Central memory CD8-positive, alpha-beta T cell (primary cell): ENCODE data around the gene GRIN3A.

Experiments
- ATAC-seq: fragments of 150-1000 bp; cut with Tn5 transposase; replicated peaks from 2 replicates; pipeline ENCODE4 v1.10.0; 2022; ENCODE audit warnings: mild to moderate bottlenecking, moderate FRiP score, moderate number of reproducible peaks; ENCODE audit not compliant: poor library complexity, severe bottlenecking; ENCODE audit errors: extremely low read depth
- DNase-seq, 2 donors: peaks; one replicate each; pipeline ENCODE4 v3.0.0; 2021; ENCODE audit warnings: low spot score in 2 of 2
- H3K27ac Mint-ChIP-seq: one replicate; pipeline ENCODE4 v1.8.0; 2022; ENCODE audit warnings: low read depth, mild to moderate bottlenecking, moderate library complexity, mixed read lengths
- H3K27me3 Mint-ChIP-seq: one replicate; pipeline ENCODE4 v1.8.0; 2022; ENCODE audit warnings: mixed read lengths
- H3K36me3 Mint-ChIP-seq: one replicate; pipeline ENCODE4 v1.8.0; 2022; ENCODE audit warnings: mild to moderate bottlenecking, moderate library complexity, mixed read lengths; ENCODE audit not compliant: insufficient read depth
- H3K4me1 Mint-ChIP-seq: one replicate; pipeline ENCODE4 v1.8.0; 2022; ENCODE audit warnings: mixed read lengths
- H3K4me3 Mint-ChIP-seq: one replicate; pipeline ENCODE4 v1.8.0; 2022; ENCODE audit warnings: mild to moderate bottlenecking, moderate library complexity, mixed read lengths
- H3K9me3 Mint-ChIP-seq: one replicate; pipeline ENCODE4 v1.8.0; 2022; ENCODE audit warnings: mixed read lengths

Gene GRIN3A

DNA sequence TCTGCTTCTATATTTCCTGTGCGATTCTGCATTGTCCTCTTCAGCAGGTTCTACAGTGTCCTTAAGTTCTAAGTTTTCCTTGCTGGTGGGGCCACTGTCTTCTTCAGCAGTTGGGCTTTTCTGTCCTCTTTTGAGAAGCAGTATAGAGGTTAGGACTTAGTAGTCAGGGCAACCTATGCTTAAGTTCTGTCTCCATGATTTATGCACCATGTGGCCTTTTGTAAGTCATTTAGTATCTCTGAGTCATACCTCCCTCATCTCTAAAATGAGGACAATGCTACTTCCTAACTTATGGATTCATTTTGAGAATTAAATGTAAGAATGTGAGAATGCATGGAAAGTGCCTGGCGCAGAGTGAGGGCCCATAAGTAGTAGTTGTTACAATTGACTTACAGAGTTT is 46.8 kb downstream of the GRIN3A start:
- Mint-ChIP-seq H3K36me3 (no peaks in the 10 kb centered on the region), H3K27ac (no peak overlapping the region), H3K9me3 (no peaks in the 10 kb centered on the region), H3K27me3 (no peaks in the 10 kb centered on the region), H3K4me1 (no peaks in the 10 kb centered on the region), H3K4me3 (no peak overlapping the region)
- DNase-seq (no peak), ATAC-seq (no peak)

DNA sequence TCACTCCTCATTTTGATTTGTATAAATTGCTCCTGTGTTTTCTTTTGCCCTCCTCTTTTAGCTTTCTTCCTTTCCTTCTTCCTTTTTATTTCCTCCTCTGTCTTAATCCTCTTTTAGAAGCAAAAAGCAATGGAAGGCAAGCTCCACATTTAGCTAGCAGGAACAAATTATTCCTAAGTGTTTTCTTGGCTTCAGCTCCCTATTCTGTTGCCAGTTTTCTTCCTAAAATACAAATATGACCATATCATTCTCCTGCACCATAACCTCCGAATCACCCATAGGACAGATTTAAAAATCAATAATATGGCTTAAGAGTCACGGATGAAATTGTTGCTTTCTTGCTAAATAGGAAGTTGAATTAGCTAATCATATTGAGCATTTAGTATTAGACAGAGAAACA is 49.4 kb downstream of the GRIN3A start:
- Mint-ChIP-seq H3K36me3 (no peaks in the 10 kb centered on the region), H3K9me3 (no peaks in the 10 kb centered on the region), H3K27ac (no peak overlapping the region), H3K4me3 (no peak overlapping the region), H3K27me3 (no peaks in the 10 kb centered on the region), H3K4me1 (no peaks in the 10 kb centered on the region)
- ATAC-seq (no peak), DNase-seq (no peak)

DNA sequence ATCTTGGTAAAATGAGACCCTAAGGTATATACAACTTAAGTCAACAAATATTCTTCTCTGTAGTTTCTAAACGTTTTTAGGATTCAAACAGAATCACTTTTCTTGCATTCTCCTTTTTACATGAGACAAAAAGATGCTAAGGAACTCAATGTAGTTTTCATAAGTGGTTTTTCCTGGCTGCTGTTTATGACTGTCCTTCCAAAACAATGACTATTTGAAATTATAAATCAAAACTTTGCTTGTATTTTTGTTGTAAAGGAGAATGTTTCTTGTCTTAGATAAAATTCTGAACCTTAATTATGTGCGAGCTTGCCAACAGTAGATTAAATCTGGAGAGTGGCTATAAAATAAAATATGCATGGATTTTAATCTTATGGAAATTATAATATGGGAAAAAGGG is 53.8 kb downstream of the GRIN3A start:
- no peak overlapping the region for H3K27ac Mint-ChIP-seq
- no peaks in the 10 kb centered on the region for H3K27me3 Mint-ChIP-seq
- H3K4me3 Mint-ChIP-seq = no peak overlapping the region
- no peak for ATAC-seq
- no peaks in the 10 kb centered on the region for H3K9me3 Mint-ChIP-seq
- no peaks in the 10 kb centered on the region for H3K36me3 Mint-ChIP-seq
- DNase-seq = no peak
- H3K4me1 Mint-ChIP-seq = no peaks in the 10 kb centered on the region

DNA sequence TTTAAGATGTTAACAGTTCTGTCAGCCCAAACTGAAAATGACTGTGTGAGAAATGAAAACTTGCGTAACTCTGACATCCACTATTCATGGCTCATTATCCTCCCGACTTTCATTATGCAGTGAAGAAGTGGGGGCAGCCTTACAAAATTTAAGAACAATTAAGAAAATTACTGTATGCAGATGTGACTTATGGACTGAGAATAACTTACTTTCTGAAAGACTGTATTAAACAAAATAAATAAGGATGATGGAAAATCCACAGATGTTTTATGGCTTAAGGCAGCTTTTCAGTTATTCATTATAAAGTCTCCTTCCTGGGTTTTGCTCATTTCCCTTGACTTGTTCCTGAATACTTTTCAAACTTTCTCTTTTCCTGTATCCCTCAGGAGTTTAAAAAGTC is 55.2 kb downstream of the GRIN3A start:
- ATAC-seq (no peak), DNase-seq (no peak)
- Mint-ChIP-seq H3K9me3 (no peaks in the 10 kb centered on the region), H3K4me3 (no peak overlapping the region), H3K27me3 (no peaks in the 10 kb centered on the region), H3K36me3 (no peaks in the 10 kb centered on the region), H3K4me1 (no peaks in the 10 kb centered on the region), H3K27ac (no peak overlapping the region)

DNA sequence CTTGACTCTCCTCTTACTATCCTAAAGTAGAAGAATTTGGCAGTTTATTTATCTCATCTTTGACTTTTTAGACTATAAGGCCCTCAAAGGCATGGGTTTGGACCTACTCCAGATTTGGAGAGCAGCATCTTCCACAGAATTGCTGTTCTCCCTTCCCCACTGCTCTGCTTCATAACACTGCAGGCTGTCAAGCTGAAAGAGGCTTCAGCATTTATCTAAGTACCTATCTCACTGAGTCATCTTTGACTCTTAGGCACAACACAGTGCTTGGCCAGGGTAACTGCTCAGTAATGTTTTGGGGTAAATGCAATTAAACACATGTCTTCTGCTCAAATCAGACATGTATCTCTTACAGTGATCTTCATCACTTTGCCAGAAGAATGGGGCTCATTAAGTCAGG is 60.6 kb downstream of the GRIN3A start:
- no peaks in the 10 kb centered on the region for H3K9me3 Mint-ChIP-seq
- DNase-seq (no peak), ATAC-seq (no peak)
- H3K4me3 Mint-ChIP-seq = no peak overlapping the region
- H3K36me3 Mint-ChIP-seq = no peaks in the 10 kb centered on the region
- no peaks in the 10 kb centered on the region for H3K27me3 Mint-ChIP-seq
- H3K27ac Mint-ChIP-seq = no peak overlapping the region
- no peaks in the 10 kb centered on the region for H3K4me1 Mint-ChIP-seq

DNA sequence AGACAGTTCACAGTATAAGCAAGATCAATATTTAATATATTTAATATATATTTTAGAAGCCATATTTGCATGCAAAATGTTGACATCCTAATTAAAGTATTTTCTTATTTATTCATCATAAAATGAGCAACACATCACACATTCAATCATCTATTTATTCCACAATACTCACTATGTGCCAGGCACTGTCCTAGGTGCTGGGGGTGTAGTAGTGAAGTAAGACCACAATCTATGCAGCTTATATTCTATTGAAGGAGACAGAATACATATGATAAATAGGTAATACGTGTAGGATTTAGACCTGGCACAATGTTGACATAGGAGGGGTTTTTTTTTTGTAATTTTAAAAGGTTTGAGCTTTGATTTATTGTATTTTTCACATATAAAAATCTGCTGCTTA is 63.1 kb downstream of the GRIN3A start:
- no peaks in the 10 kb centered on the region for H3K36me3 Mint-ChIP-seq
- ATAC-seq = no peak
- no peak overlapping the region for H3K27ac Mint-ChIP-seq
- no peak overlapping the region for H3K4me3 Mint-ChIP-seq
- H3K9me3 Mint-ChIP-seq = no peaks in the 10 kb centered on the region
- DNase-seq = no peak
- no peaks in the 10 kb centered on the region for H3K27me3 Mint-ChIP-seq
- H3K4me1 Mint-ChIP-seq = no peaks in the 10 kb centered on the region

DNA sequence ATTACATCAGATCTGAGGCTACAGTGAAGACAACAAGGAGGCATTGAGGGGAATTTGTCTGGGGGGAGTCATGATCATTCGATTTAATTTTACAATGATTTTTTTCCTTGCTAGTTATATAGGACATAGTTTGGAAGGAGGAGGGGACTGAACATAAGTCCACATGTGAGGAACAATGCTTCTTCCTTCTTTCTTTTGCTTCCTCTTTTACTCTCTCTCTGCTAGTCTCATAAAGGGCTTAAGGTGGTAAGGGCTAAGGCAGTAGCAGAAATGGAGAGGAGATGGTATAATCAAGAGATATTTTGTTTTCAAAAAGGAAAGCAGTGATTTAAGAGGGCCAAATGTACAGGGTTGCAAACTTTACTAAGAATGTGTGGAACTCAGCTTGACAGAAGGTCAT is 64.3 kb downstream of the GRIN3A start:
- no peaks in the 10 kb centered on the region for H3K4me1 Mint-ChIP-seq
- no peak for DNase-seq
- H3K4me3 Mint-ChIP-seq = no peak overlapping the region
- ATAC-seq = no peak
- H3K9me3 Mint-ChIP-seq = no peaks in the 10 kb centered on the region
- no peak overlapping the region for H3K27ac Mint-ChIP-seq
- H3K36me3 Mint-ChIP-seq = no peaks in the 10 kb centered on the region
- H3K27me3 Mint-ChIP-seq = no peaks in the 10 kb centered on the region

DNA sequence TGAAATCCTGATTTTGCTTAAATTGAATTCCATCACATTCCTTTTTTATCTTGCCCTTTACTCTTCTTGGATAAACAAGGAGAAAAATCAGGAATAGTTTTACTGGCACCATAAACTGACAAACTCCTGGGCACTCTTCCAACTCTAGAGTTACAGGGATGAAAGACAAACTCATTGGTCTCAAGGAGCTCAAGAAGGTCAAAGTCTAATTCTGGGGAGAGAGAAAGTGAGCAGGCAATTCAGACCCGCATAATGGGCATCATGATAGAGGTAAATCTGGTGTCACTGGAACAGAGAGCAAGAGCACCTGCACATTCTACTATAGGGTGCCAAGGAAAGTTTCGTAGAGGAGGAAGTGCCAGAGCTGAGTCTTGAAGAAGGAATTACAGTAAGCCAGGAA is 64.8 kb downstream of the GRIN3A start:
- H3K27ac Mint-ChIP-seq = no peak overlapping the region
- H3K27me3 Mint-ChIP-seq = no peaks in the 10 kb centered on the region
- ATAC-seq (no peak), DNase-seq (no peak)
- no peak overlapping the region for H3K4me3 Mint-ChIP-seq
- no peaks in the 10 kb centered on the region for H3K9me3 Mint-ChIP-seq
- H3K36me3 Mint-ChIP-seq = no peaks in the 10 kb centered on the region
- H3K4me1 Mint-ChIP-seq = no peaks in the 10 kb centered on the region

DNA sequence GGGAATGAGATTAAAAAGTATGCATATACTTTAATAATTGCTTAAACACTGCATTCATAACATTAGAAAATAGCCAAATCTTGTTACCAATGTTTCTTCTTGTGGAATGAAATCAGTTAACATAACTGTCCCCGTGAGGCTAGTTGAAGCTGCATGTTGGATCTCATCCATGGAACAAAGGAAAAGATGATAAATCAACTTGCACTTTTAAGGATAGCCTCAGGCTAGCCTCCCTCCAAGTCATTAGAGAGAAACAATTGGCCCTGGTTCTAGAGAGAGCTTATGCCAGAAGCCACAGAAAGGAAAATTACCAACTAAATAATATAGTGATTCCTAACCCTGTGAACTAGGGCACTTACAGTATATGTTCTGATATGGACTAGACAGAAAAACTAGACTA is 66.9 kb downstream of the GRIN3A start:
- no peaks in the 10 kb centered on the region for H3K27me3 Mint-ChIP-seq
- DNase-seq (no peak), ATAC-seq (no peak)
- H3K4me1 Mint-ChIP-seq = no peaks in the 10 kb centered on the region
- no peak overlapping the region for H3K27ac Mint-ChIP-seq
- H3K4me3 Mint-ChIP-seq = no peak overlapping the region
- no peaks in the 10 kb centered on the region for H3K9me3 Mint-ChIP-seq
- H3K36me3 Mint-ChIP-seq = no peaks in the 10 kb centered on the region

DNA sequence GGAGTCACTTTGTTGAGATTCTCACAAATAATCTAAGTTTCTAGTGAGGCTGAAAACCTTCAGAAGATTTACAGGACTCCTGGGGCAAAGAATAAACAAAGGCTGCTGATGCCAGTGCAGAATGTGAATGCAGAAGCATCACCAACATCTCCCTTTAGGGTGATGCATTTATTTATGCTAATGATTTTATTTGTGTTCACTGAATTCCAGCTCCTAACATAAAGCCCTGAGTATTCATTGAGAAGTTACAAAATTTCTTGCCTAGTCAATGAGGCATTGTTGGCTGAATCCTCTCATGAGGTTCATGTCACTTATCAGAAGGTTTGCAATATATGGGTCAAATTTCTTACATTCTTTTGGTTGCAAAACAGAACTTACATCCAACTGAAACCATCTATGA is 70.0 kb downstream of the GRIN3A start:
- H3K9me3 Mint-ChIP-seq = no peaks in the 10 kb centered on the region
- H3K4me1 Mint-ChIP-seq = no peaks in the 10 kb centered on the region
- peaks cover 3% of the 10 kb centered on the region for H3K27me3 Mint-ChIP-seq
- no peak overlapping the region for H3K4me3 Mint-ChIP-seq
- ATAC-seq (no peak), DNase-seq (no peak)
- no peak overlapping the region for H3K27ac Mint-ChIP-seq
- no peaks in the 10 kb centered on the region for H3K36me3 Mint-ChIP-seq

DNA sequence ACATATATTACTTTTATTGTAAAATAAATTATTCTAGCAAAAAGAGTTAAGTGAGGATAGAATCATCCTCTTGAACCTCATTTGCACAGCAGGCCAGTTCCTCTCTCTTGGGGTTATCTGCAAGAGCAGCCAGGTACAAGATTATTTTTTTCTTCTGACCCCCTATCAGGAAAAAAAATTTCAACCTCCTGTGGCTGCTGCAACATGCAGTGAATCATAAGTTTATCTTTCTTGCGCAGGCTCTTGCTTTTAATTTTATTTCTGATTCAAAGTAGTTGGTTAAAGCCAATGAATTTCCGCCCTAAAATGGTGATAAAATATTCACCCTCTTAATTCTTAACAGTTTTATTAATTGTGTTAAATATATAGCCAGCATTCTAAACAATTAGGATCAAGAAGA is 74.0 kb downstream of the GRIN3A start:
- no peaks in the 10 kb centered on the region for H3K36me3 Mint-ChIP-seq
- no peak overlapping the region for H3K4me3 Mint-ChIP-seq
- DNase-seq = no peak
- peaks cover 12% of the 10 kb centered on the region for H3K27me3 Mint-ChIP-seq
- no peak overlapping the region for H3K27ac Mint-ChIP-seq
- H3K9me3 Mint-ChIP-seq = no peaks in the 10 kb centered on the region
- no peak for ATAC-seq
- no peaks in the 10 kb centered on the region for H3K4me1 Mint-ChIP-seq

DNA sequence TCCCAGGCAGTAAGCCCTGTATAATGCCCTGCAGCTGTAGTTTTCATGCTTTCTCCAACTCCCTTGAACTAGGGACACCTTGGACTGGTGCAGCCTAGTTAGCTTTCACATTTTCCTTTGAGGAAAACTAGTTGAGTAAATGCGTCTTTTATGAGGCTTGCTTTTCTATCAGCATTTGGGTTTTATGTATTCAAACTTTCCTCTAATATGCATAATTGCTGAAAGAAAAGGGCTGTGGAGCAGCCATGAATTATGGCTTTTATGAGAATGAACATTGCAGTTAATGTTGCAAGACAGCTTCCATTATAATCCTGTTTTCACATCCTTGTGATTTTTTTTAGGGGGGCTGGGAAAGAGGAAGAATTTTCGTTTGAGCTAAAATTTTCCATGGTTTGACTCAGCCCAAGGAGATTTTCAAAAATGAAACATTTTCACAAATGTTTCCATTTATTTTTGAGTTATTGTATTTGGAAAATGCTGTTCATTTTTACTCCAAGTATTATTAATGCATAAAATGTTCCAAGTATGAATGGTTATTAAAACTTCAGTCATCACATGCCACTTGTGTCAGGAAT is 85.8 kb downstream of the GRIN3A start:
- no peak overlapping the region for H3K27ac Mint-ChIP-seq
- H3K4me1 Mint-ChIP-seq = no peaks in the 10 kb centered on the region
- no peaks in the 10 kb centered on the region for H3K9me3 Mint-ChIP-seq
- H3K4me3 Mint-ChIP-seq = no peak overlapping the region
- H3K36me3 Mint-ChIP-seq = no peaks in the 10 kb centered on the region
- ATAC-seq (no peak), DNase-seq (no peak)
- H3K27me3 Mint-ChIP-seq = peaks cover 16% of the 10 kb centered on the region

DNA sequence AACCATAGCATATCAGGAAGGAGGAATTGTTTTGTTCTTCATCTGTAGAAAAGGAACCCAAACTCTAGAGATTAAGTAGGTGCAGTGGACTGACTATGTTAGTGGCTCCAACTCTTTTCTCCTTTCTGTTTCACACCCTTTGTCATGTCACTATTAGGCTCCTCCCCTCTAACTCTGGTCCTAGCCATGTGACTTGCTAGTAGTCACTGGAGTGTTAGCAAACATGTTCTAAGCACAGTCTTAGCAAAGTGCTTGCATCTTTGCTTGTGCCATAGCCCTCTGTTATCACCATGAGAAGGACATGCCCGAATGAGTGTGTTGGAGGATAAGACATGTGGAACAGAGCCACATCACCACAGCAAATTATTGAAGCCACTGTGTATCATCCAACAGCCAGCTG is 88.3 kb downstream of the GRIN3A start:
- H3K27me3 Mint-ChIP-seq = peaks cover 10% of the 10 kb centered on the region
- H3K9me3 Mint-ChIP-seq = no peaks in the 10 kb centered on the region
- H3K27ac Mint-ChIP-seq = no peak overlapping the region
- H3K36me3 Mint-ChIP-seq = no peaks in the 10 kb centered on the region
- DNase-seq = no peak
- H3K4me3 Mint-ChIP-seq = no peak overlapping the region
- ATAC-seq = no peak
- H3K4me1 Mint-ChIP-seq = no peaks in the 10 kb centered on the region

DNA sequence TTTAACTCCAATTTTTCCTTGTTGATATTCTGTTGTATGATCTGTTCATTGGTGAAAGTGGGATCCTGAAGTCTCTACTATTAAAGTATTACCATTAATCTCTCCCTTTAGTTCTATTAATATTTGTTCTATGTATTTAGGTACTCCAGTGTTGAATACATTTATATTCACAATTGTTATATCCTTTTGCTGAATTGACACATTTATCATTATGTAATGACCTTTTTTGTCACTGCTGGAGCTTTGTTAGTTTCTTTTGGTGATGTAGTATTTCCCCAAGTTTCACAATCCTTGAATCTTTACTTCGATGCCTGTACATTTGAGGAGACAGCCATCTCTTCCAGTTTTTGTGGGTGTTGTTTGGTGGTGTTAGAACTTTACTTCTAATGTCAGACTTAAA is 90.0 kb downstream of the GRIN3A start:
- Mint-ChIP-seq H3K36me3 (no peaks in the 10 kb centered on the region), H3K4me3 (no peak overlapping the region), H3K9me3 (no peaks in the 10 kb centered on the region), H3K27ac (no peak overlapping the region), H3K4me1 (no peaks in the 10 kb centered on the region), H3K27me3 (no peaks in the 10 kb centered on the region)
- DNase-seq (no peak), ATAC-seq (no peak)
